NCI-H1930 (cell line): ENCODE measurements around the gene VSNL1.

Source experiments
- DNase-seq, 2 experiments: peaks; one replicate each; lab custom pipeline; 2025; lab: John Stamatoyannopoulos, UW

Gene VSNL1

DNA sequence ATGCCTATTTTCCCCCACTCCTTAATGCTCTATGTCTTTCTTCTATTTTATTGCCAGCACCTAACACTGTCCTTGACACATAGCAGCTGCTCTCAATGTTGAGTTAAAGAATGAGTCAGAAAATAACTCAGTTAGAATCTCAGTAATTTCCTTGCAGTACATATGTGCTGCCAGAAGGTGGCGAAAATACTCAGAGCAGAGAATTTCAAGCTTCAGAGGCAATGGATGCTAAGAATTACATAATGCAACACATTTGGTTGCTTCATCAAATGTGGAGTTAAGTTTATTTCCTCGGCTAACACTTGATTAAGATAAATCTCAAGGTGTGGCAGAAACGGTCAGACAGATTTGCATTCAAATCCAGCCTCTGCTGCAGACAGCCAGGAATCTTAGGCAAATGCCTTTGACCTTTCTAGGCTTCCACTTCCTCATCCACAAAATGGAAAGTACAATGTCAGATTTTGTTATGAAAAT, 105.6 kb downstream of the VSNL1 start:
- peak in 1 of 2 experiments; percentile 56 for DNase-seq

DNA sequence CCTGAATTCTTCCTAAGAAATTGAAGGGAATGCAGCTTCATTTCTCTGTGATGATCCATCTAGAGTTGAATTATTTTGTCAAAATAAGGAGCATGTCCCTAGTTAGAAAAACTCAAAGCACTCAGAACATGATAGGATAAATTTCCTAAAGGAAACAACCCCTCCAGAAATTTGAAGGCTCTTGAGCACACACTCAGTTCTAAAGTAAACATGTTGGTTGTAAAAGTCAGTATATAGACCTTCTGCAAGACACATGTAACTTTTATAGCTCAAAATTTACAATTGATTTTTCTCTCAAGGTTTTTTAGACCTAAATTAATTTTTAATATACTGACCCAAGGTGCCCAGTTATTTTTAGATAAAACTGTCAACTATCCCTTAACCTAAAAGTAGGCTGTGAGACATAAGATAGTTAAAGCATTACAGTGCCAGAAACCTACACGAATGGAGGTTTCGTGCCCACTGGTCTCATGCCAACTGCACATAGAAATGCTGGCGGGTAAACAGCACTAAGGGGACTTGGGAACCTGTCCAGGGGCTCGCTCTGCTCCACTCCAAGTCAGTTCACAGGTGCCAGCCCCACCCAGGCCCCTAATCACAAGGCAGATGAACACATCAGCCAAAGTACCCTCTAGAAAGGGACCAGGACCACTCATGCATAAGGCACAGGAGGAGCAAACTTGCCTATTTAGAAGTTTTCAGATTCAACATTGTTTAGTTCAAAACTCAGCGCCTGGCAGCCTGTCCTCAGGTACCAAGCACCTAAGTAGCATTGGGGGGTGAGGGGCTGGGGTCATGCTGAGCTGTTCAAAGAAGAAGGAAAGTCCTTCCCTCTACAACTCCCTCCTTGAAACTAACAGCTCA, 106.6 kb downstream of the VSNL1 start:
- no peak for DNase-seq

DNA sequence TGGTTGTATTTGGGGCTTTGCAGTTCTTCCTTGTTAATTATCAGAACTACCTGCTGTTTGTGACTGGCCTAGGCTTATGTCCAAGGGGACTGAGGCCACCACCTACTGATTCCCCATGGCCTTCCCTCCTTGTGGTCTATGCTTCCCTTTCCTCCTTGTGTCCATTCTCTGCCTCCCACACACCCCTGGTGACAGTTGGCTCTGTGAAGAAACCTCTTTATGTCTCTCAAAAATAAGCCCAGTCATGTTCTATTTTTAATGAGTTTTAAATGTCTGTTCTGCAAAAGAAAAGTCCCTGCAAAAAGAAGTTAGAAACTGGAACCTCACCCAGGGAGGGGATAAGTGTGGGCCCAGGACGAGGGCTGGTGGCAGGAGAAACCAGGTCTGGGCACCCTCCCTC, 108.1 kb downstream of the VSNL1 start:
- no peak for DNase-seq

DNA sequence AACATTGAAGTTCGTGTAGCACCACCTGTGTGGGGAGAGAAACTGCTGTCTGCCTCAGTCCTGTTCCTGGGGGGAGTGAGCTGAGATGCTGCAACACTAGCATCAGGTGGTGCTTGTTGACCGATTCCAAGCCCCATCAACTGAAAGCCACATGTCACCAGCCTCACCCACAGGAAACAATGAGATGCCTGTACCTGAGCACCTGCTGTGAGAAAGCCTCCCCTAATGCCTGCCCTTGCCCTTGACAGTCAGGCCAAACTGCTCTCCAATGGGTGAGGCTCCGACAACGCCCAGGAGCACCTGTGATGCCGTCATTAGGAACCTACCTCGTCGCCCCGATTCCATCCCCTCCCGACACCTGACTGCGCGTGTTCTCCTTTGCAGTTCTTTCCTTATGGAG, 108.5 kb downstream of the VSNL1 start:
- DNase-seq: no peak

DNA sequence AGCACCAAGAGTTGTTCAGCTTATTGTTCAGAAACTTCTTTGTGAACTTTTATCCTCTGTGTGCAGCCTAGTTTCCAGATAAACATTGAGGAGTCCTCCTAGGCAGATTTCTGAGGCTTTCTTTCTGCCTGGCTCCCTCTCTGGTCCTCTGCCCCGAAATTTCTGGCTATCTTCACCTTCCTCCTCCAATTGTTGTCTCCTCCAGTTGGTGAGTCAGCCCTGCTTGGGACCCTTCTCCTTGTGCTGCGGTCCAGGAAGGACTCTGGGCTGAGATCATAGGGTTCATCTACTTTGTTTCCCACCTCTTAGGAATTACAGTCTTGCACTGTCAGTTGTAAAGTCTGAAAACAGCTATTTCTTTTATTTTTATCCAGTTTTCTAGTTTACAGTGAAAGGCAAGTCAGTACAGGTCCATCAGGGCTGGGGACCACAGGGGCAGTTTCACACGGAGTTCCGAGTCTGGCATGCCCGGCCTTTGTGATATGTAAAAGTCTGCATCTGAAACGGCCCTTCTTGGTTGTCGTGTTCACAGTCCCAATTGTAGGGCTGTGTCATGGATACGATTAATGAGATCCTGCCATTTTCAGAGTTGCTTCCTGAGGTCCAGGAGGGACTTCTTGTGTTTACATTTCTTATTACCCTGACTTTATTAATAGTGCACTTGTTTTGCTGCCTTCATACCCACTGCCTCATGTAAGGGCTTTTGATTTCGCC, 112.3 kb downstream of the VSNL1 start:
- no peak for DNase-seq

DNA sequence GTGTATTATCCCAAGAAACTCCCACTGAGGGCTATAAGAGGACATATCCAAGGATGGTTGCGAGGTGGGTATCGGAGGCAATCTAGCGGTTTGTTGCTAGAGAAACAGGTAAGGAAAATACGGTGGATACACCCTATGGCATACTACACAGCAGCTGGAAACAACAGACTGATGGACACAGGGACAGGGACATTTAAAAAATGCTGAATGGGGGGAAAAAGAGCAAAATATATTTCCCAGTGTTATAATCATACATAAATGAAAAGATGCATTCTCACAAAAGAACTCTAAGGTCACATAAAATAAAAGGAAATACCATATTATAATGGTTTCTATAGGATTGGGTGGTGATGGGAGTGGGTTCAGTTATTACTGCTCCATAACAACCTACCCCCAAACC, 117.3 kb downstream of the VSNL1 start:
- DNase-seq: no peak

DNA sequence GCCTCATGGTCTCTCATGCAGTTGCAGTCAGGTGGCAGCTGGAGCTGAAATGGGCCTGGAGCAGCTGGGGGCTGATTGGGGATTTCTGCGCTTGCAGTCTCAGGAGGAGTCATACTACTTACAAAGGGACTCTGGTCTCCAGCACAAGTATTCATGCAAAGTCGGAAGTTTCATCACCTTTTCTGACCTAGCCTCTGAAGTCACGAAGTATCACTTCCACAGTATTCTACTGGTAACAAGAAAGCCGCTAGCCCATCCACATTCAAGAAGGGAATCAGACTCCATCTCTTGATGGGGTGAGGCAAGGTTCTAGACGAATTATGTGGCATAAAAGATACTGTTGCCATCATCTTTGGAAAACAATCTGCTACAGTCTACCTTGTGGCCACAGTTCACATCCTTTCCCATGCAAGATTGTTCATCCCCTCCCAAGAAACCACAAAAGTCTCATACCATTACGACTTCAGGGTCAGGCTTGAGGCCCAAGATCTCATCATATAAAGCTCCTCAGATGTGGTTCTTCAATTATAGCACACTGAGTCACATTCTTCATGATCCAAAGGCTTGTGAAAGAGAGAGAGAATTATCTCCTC, 117.9 kb downstream of the VSNL1 start:
- DNase-seq: no peak

DNA sequence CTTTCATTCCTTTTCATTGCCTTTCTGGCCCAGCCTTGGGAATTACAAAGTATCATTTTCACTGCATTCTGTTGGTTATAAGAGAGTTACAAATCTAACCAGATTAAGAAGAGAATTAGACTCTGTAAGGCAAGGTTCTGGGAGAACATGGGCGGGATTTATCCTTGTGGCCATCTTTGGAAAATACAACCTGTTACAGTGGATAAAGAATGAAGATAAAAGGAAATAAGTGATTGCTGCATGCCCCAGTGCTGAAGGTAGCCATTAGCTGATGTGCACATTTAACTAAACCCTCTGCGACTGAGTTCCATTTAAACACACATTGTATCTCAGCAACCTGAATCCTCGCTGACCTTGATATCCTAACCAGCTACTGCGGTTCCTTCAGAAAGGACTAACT, 119.7 kb downstream of the VSNL1 start:
- no peak for DNase-seq

DNA sequence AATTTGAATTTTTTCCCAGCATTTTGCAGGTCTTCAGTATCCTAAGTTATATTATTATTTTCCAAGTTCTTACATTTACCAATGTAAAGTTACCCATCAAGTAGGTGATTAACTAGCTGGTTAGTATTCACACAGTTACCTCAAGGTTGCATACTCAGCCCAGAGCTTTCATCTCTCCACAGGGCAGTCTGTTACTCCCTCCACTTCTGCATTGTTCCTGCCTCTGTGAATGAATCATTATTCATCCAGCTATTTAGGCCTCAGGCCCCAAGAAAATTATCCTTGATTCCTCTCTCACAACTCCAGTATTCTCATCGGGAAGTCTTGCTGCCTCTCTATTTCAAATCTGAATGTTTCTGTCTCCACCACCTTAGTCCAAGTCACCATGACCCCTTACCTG, 121.0 kb downstream of the VSNL1 start:
- no peak for DNase-seq

DNA sequence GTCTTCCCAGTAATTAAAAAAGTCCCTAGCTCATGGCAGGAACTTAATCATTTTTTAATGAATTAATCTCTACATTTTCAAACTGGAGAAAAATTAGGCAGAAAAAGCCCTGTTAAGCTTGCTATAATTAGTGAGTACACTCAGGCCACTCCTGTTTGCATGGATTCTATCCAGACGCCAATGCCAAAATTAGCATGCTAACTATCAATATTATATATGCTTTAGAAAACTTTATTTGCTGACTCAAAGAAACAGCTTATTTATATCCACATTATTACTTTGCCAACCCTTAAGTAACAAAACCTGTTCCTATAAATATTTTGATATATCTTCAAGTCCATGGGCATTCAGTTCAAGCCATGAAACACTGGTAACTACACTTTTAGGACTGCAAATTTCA, 122.2 kb downstream of the VSNL1 start:
- DNase-seq: no peak

DNA sequence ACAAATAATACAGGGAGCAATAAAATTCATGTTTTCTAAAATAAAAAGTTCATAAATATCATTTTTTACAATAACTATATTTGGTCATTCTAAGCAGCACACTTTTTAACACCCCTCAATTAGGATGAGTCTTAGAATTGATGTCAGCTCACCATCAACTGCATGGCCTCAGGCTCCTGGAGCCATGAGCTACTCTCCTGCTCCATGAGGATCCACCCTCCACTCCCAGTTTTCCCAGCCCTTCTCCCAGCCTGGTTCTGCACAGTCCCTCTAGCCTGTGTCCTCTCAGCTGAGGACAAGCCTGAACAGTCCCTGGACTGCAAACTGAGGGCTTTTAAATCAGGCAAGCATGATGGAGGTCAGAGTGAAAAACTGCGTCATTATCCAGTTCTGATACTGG, 124.0 kb downstream of the VSNL1 start:
- no peak for DNase-seq

DNA sequence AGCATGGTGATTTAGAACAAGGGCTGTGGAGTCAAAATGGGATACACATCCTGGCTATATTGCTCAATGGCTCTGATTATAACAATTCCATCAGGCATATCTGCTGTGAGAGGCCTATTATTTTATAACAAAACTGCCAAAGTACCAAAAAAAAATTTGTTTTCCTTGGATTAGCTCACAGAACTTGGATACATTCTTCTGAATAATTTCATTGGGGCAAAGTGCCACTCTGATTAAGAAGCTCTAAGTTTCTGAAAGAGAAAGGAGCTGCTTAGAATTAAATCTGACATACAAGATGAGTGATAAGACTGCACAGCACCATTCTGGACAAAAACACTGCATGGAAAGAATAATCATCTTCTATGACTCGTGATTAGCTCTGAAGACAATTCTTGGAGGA, 127.4 kb downstream of the VSNL1 start:
- DNase-seq: no peak

DNA sequence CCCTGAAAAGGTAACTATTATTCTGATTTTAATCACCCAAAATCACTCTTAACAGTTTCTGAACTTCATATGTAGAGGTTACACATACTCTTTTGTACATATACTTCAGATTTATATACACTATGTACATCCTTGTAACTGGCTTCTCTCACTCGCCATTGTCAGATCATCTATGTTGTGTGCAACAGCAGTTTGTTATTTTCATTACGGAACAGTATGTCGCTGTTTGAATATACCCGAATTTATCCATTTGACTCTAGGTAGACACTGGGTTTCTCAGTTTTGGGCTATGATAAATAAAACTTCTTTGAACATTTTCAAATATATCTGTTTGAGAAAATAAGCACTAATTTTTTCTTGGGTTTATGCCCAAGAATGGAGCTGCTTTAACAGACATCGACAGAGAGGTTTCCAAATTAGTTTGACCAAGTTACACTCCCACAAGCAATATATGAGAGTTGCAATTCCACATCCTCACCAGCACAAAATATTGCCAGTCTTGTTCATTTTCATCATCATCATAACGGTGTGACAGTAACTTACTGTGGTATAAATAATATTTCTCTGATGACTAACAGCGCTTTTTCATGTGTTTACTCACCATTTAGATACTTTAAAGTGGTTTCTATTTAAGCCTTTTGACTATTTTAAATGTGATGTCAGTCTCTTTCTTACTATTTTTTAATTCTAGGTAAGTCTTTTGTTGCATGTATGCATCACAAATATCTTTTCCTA, 132.3 kb downstream of the VSNL1 start:
- DNase-seq: no peak

DNA sequence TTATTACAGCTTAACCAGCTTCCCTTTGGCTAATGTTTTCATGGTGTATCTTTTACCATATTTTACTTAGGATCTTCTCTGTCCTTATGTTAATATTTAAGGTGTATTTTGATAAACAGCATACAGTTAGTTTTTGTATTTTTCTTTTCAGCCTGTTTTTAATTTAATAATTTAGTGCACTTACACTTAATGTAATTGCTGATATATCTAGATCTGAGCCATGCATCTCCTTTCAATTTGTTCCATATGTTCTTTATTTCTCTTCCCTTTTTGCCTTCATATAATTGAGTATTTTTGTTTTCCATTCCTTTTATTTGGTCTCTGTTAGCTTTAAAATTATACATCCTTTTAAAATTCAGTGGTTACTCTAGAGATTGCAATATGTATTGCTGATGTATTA, 134.3 kb downstream of the VSNL1 start:
- no peak for DNase-seq

DNA sequence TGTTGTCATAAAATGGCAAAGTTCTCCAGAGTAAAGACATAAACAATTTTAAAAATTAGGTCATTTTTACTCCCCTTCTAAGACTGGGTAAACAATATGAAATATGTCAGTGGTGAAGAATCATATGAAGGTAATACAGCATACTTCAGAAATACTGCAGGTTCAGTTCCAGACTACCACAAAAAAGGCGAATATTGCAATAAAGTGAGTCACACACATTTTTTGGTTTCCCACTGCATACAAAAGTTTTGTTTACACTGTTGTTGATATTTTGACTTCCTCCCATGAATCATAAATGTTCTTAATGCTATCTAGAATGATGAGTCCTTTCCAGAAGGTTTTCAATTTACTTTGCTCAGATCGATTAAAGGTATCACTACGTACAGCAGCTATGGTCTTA, 139.6 kb downstream of the VSNL1 start:
- no peak for DNase-seq

DNA sequence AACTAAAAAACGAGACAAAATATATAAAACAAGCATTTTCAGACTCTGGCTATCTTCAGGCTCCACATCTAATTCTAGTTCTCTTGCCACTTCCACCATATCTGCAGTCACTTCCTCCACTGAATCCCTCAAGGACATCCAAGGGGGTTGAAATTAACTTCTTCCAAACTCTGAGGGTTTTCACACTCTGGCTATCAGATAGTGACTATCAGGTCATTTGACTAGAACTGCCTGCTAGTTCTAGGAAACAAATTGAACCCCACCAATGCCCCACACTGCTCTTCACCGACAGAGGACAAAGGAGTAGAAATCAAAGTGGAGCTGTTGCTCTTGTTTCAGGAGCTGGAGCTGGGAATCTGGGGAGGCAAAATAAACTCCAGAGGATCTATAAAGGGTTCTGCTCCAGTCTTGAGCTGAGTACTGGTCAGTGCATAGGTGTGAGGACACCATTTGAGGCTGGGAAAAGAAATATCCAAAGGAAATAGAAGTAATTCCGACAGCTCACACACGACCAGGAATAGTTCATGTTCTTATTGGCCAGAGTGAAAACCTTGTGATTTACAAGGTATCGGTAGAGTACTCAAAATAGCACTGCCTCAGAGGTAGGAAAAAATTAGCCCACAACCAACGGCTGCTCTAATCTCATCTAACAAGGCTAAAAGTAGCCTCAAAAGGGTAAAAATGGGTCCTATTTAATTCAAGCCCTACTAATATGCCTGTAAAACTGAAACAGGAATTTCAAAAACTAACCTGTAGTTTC, 141.8 kb downstream of the VSNL1 start:
- DNase-seq: no peak

DNA sequence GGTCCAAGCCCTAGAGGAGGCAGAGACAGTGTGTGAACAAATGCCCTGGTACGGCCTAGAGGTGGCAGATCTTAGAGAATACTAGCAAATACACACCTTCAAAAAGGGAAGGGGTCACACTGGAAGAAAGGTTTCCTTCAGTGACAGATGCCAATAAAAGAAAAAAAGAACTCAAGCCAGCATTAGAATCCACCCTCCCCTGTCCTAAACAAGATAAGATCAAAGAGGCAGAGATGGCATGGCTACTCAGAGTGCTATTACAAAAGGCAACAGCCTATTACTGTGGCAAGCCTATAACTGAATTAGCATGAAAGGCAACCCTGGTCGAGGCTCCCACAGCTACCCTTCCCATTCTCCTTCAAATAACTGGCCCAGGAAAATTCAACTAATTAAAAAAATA, 143.5 kb downstream of the VSNL1 start:
- DNase-seq: no peak

DNA sequence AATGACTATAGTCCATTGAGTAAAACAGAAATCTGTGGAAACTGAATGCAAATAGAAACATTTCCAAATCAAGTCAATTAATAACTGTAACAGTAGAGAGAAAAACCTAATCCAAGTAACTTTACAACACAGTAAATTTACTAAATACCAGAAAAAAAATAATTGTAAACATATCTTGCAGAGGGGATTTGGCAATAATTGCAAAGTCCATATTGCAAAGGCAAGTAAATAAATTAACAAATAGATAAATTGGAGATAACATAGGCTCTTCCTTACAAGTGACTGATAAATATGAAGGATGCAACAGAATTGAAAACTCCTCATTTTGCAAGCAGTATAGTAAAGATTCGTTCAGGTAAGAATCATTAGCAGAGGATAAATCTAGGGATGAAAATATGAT, 148.1 kb downstream of the VSNL1 start:
- no peak for DNase-seq

DNA sequence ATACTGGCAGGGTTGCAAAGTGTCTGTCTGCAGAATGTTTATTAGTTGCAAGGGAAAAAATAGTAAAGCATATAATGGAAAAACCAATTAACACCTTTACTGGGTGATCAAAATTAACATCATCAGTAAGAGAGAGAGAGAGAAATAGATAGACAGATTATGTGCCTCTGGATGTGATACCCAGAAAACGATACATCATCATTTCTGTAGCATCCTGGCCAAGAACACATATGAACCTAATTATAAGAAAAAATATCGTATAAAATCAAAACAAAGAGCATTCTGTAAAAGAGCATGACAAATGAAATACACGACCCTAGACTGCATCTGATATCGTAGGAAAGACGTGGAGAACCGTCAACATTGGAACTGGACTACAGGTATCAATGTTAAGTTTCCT, 148.5 kb downstream of the VSNL1 start:
- no peak for DNase-seq

DNA sequence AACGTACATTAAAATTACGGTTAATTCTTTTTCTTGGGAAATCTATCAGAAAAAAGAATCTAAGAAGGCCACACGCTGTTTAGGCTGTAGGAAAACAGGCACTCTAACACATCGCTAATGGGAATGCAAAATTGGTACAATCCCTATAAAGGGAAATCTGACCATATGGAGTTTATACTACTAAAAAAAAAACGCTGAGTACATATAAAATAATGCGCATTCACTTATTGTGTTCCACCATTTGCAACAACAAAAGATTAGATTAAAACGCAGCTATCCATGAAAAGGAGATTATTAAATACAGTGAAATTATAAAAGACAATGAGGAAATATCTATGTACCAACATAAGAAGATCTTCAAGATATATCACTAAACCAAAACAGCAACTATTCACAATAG, 150.3 kb downstream of the VSNL1 start:
- no peak for DNase-seq
